ENCODE measurements around the gene MAGI2.

MAGI2 gene

DNA sequence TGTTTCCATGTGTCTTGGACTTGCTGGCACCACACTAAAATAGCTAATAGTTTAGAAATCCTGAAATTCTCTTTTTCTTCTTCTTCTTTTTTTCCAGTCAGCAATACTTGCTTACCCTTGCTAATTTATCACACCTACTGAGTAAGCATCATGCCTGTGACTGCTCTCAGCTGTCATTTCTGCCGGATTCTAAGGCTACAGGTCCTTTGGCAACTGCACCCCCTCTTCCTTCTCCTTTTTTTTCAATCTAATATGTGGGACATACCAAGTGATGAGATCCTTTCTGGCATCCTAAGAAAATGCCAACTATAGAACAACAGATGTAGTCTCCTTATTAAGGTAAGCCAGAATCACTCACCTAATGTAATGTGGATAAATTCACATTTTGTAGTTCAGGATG, 444.7 kb downstream of the MAGI2 start:
- Histone ChIP-seq H4K91ac (ENCODE audit: low read length) (no peak overlapping the region), H2AK5ac (ENCODE audit: low read length, severe bottlenecking) (no peak overlapping the region), H2AFZ (ENCODE audit: low read depth, low read length) (no peak overlapping the region), H3K23ac (ENCODE audit: low read length in 2 of 2) (no peak overlapping the region), H3K27ac (ENCODE audit: low read length, poor library complexity, severe bottlenecking) (no peak overlapping the region), H3K4me1 (ENCODE audit: control insufficient read depth, insufficient read depth, low read depth, low read length) (no peaks in the 10 kb centered on the region), H3K4me3 (ENCODE audit: insufficient read depth in 1 of 2, low read depth in 1 of 2, low read length in 2 of 2) (no peak overlapping the region), H2BK12ac (ENCODE audit: low read length in 2 of 2) (no peak overlapping the region), H3K4ac (ENCODE audit: low read depth in 1 of 2, low read length in 2 of 2) (no peak overlapping the region), H3K79me1 (replicated peaks; ENCODE audit: low read length, poor library complexity, severe bottlenecking) (no peaks in the 10 kb centered on the region), H3K4me2 (ENCODE audit: low read length, poor library complexity, severe bottlenecking) (no peak overlapping the region), H2BK5ac (ENCODE audit: low read depth, low read length, poor library complexity, severe bottlenecking) (no peak overlapping the region), H3K36me3 (ENCODE audit: control insufficient read depth in 1 of 2, insufficient read depth in 2 of 2, low read depth in 1 of 2, low read length in 2 of 2) (no peaks in the 10 kb centered on the region), H3K27me3 (ENCODE audit: control insufficient read depth in 1 of 2, insufficient read depth in 1 of 2, low read length in 2 of 2) (no peaks in the 10 kb centered on the region), H3K9me3 (ENCODE audit: control insufficient read depth, low read length) (no peaks in the 10 kb centered on the region), H3K9ac (ENCODE audit: low read length) (no peak overlapping the region), H3K14ac (ENCODE audit: low read length in 2 of 2) (no peak overlapping the region), H2BK15ac (ENCODE audit: low read depth, poor library complexity, severe bottlenecking) (no peak overlapping the region), H3K18ac (ENCODE audit: low read depth in 1 of 2, low read length in 2 of 2) (no peak overlapping the region), H4K8ac (ENCODE audit: low read length) (no peak overlapping the region), H2BK120ac (ENCODE audit: low read depth, low read length) (no peak overlapping the region)
- no peak for DNase-seq
- 57% methylated on average over 1 of the region's 1 CpG for WGBS

DNA sequence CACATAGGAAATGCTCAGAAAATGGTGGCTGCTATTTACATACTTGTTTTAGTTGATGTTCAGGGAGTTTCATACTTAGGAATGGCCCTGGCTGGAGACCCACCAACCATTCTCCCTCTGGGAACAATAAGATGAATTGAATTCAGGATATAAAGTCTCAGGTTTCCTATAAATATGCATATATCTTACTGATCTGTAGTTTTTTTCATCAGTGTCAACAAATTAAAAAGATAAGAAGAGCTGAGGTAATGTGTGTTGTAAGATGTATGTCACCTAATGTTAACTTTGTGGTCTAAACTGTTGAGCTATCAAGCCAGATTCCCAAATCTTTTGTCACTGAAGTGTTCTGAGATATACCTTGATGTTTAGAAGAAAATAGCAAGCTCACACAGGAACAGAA, 457.5 kb downstream of the MAGI2 start:
- Histone ChIP-seq H4K91ac (ENCODE audit: low read length) (no peak overlapping the region), H3K9me3 (ENCODE audit: control insufficient read depth, low read length) (no peaks in the 10 kb centered on the region), H3K36me3 (ENCODE audit: control insufficient read depth in 1 of 2, insufficient read depth in 2 of 2, low read depth in 1 of 2, low read length in 2 of 2) (no peaks in the 10 kb centered on the region), H3K27ac (ENCODE audit: low read length, poor library complexity, severe bottlenecking) (no peak overlapping the region), H2BK12ac (ENCODE audit: low read length in 2 of 2) (no peak overlapping the region), H4K8ac (ENCODE audit: low read length) (no peak overlapping the region), H3K14ac (ENCODE audit: low read length in 2 of 2) (no peak overlapping the region), H2BK5ac (ENCODE audit: low read depth, low read length, poor library complexity, severe bottlenecking) (no peak overlapping the region), H2AFZ (ENCODE audit: low read depth, low read length) (no peak overlapping the region), H3K4me1 (ENCODE audit: control insufficient read depth, insufficient read depth, low read depth, low read length) (no peaks in the 10 kb centered on the region), H3K4me2 (ENCODE audit: low read length, poor library complexity, severe bottlenecking) (no peak overlapping the region), H2BK15ac (ENCODE audit: low read depth, poor library complexity, severe bottlenecking) (no peak overlapping the region), H3K9ac (ENCODE audit: low read length) (no peak overlapping the region), H3K18ac (ENCODE audit: low read depth in 1 of 2, low read length in 2 of 2) (no peak overlapping the region), H3K27me3 (ENCODE audit: control insufficient read depth in 1 of 2, insufficient read depth in 1 of 2, low read length in 2 of 2) (no peaks in the 10 kb centered on the region), H2AK5ac (ENCODE audit: low read length, severe bottlenecking) (no peak overlapping the region), H3K79me1 (replicated peaks; ENCODE audit: low read length, poor library complexity, severe bottlenecking) (no peaks in the 10 kb centered on the region), H2BK120ac (ENCODE audit: low read depth, low read length) (no peak overlapping the region), H3K23ac (ENCODE audit: low read length in 2 of 2) (no peak overlapping the region), H3K4ac (ENCODE audit: low read depth in 1 of 2, low read length in 2 of 2) (no peak overlapping the region), H3K4me3 (ENCODE audit: insufficient read depth in 1 of 2, low read depth in 1 of 2, low read length in 2 of 2) (no peak overlapping the region)
- no peak for DNase-seq

GRCh38 chr7:78993341-78993740, 460.1 kb downstream of the MAGI2 start:
- Histone ChIP-seq H3K36me3 (ENCODE audit: control insufficient read depth in 1 of 2, insufficient read depth in 2 of 2, low read depth in 1 of 2, low read length in 2 of 2) (no peaks in the 10 kb centered on the region), H4K8ac (ENCODE audit: low read length) (no peak overlapping the region), H2BK15ac (ENCODE audit: low read depth, poor library complexity, severe bottlenecking) (no peak overlapping the region), H3K14ac (ENCODE audit: low read length in 2 of 2) (no peak overlapping the region), H2AK5ac (ENCODE audit: low read length, severe bottlenecking) (no peak overlapping the region), H4K91ac (ENCODE audit: low read length) (no peak overlapping the region), H3K4me1 (ENCODE audit: control insufficient read depth, insufficient read depth, low read depth, low read length) (no peaks in the 10 kb centered on the region), H2BK120ac (ENCODE audit: low read depth, low read length) (no peak overlapping the region), H3K9me3 (ENCODE audit: control insufficient read depth, low read length) (no peaks in the 10 kb centered on the region), H3K4ac (ENCODE audit: low read depth in 1 of 2, low read length in 2 of 2) (no peak overlapping the region), H3K4me2 (ENCODE audit: low read length, poor library complexity, severe bottlenecking) (no peak overlapping the region), H3K27me3 (ENCODE audit: control insufficient read depth in 1 of 2, insufficient read depth in 1 of 2, low read length in 2 of 2) (no peaks in the 10 kb centered on the region), H2BK12ac (ENCODE audit: low read length in 2 of 2) (no peak overlapping the region), H3K4me3 (ENCODE audit: insufficient read depth in 1 of 2, low read depth in 1 of 2, low read length in 2 of 2) (no peak overlapping the region), H3K23ac (ENCODE audit: low read length in 2 of 2) (no peak overlapping the region), H2AFZ (ENCODE audit: low read depth, low read length) (no peak overlapping the region), H3K79me1 (replicated peaks; ENCODE audit: low read length, poor library complexity, severe bottlenecking) (no peaks in the 10 kb centered on the region), H3K18ac (ENCODE audit: low read depth in 1 of 2, low read length in 2 of 2) (no peak overlapping the region), H3K9ac (ENCODE audit: low read length) (no peak overlapping the region), H3K27ac (ENCODE audit: low read length, poor library complexity, severe bottlenecking) (no peak overlapping the region), H2BK5ac (ENCODE audit: low read depth, low read length, poor library complexity, severe bottlenecking) (no peak overlapping the region)
- no peak for DNase-seq

DNA sequence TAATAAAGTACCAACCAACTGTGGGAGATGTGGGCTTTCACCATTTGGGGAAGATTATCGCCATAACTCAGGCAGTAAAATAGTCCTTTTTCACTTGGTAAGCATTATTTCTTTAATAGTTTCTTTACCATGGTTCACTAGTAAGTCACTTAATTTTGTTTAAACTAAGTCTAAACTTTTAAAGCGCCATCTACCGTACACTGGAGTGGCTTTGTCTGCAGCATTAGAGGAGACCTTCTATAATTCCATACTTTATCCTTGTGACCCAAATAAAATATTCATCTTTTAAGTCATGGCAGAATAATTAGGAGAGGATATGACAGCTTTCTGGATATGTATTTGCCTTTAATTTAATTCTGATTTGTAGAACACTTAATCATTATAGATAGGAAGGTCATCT, 468.0 kb downstream of the MAGI2 start:
- H3K36me3 ChIP-seq (ENCODE audit: control insufficient read depth in 1 of 2, insufficient read depth in 2 of 2, low read depth in 1 of 2, low read length in 2 of 2), result no peaks in the 10 kb centered on the region
- no peak overlapping the region for H2AFZ ChIP-seq (ENCODE audit: low read depth, low read length)
- no peak overlapping the region for H3K14ac ChIP-seq (ENCODE audit: low read length in 2 of 2)
- peak; percentile 2 for DNase-seq
- no peak overlapping the region for H4K8ac ChIP-seq (ENCODE audit: low read length)
- no peak overlapping the region for H3K18ac ChIP-seq (ENCODE audit: low read depth in 1 of 2, low read length in 2 of 2)
- H3K27me3 ChIP-seq (ENCODE audit: control insufficient read depth in 1 of 2, insufficient read depth in 1 of 2, low read length in 2 of 2), result no peaks in the 10 kb centered on the region
- H3K4me2 ChIP-seq (ENCODE audit: low read length, poor library complexity, severe bottlenecking), result no peak overlapping the region
- H3K79me1 ChIP-seq (replicated peaks; ENCODE audit: low read length, poor library complexity, severe bottlenecking), result no peaks in the 10 kb centered on the region
- H2AK5ac ChIP-seq (ENCODE audit: low read length, severe bottlenecking), result no peak overlapping the region
- H2BK5ac ChIP-seq (ENCODE audit: low read depth, low read length, poor library complexity, severe bottlenecking), result no peak overlapping the region
- no peak overlapping the region for H2BK15ac ChIP-seq (ENCODE audit: low read depth, poor library complexity, severe bottlenecking)
- no peaks in the 10 kb centered on the region for H3K4me1 ChIP-seq (ENCODE audit: control insufficient read depth, insufficient read depth, low read depth, low read length)
- no peaks in the 10 kb centered on the region for H3K9me3 ChIP-seq (ENCODE audit: control insufficient read depth, low read length)
- WGBS, result no CpG with 5 or more reads among the region's 3 CpGs
- H3K9ac ChIP-seq (ENCODE audit: low read length), result no peak overlapping the region
- no peak overlapping the region for H2BK120ac ChIP-seq (ENCODE audit: low read depth, low read length)
- H3K27ac ChIP-seq (ENCODE audit: low read length, poor library complexity, severe bottlenecking), result no peak overlapping the region
- H3K4me3 ChIP-seq (ENCODE audit: insufficient read depth in 1 of 2, low read depth in 1 of 2, low read length in 2 of 2), result no peak overlapping the region
- no peak overlapping the region for H3K23ac ChIP-seq (ENCODE audit: low read length in 2 of 2)
- no peak overlapping the region for H3K4ac ChIP-seq (ENCODE audit: low read depth in 1 of 2, low read length in 2 of 2)
- H4K91ac ChIP-seq (ENCODE audit: low read length), result no peak overlapping the region
- H2BK12ac ChIP-seq (ENCODE audit: low read length in 2 of 2), result no peak overlapping the region
